H9 (cell line): Measurements from ENCODE around the gene KREMEN2. TPM values are rescaled to one million over a fixed set of nuclear protein-coding genes. Genes with fewer than 3 reads are reported as not detected.

Experiments used
- DNase-seq: peaks from one replicate; pipeline ENCODE4 v3.0.0-alpha.2; 2017
- H2AFZ ChIP-seq: one replicate; pipeline ENCODE4 v1.6.1; 2013; ENCODE audit warnings: mild to moderate bottlenecking, low read length, control low read depth, moderate library complexity
- H2AK5ac ChIP-seq: 2 replicates; pipeline ENCODE4 v1.6.1; 2013; ENCODE audit warnings: low read length, control low read depth, mixed read lengths; ENCODE audit not compliant: insufficient read length
- H2BK120ac ChIP-seq: one replicate; pipeline ENCODE4 v1.6.1; 2013; ENCODE audit warnings: low read depth, mild to moderate bottlenecking, low read length, control low read depth, inconsistent platforms; ENCODE audit not compliant: poor library complexity, severe bottlenecking
- H2BK12ac ChIP-seq: 2 replicates; pipeline ENCODE4 v1.6.1; 2013; ENCODE audit warnings: low read length, control low read depth, mixed read lengths, low read depth; ENCODE audit not compliant: insufficient read length
- H2BK15ac ChIP-seq: 2 replicates; pipeline ENCODE4 v1.6.1; 2013; ENCODE audit warnings: low read depth, low read length, control low read depth
- H2BK20ac ChIP-seq: one replicate; pipeline ENCODE4 v1.6.1; 2013; ENCODE audit warnings: low read depth, mild to moderate bottlenecking, low read length, control low read depth, inconsistent platforms; ENCODE audit not compliant: poor library complexity, severe bottlenecking
- H2BK5ac ChIP-seq: 2 replicates; pipeline ENCODE4 v1.6.1; 2013; ENCODE audit warnings: low read length, control low read depth, mixed read lengths; ENCODE audit not compliant: insufficient read length
- H3K14ac ChIP-seq: 2 replicates; pipeline ENCODE4 v1.6.1; 2013; ENCODE audit warnings: low read length, control low read depth; ENCODE audit not compliant: insufficient read depth
- H3K18ac ChIP-seq: 2 replicates; pipeline ENCODE4 v1.6.1; 2013; ENCODE audit warnings: low read depth, mild to moderate bottlenecking, mixed read lengths, low read length, control low read depth; ENCODE audit not compliant: insufficient read length
- H3K23ac ChIP-seq: 2 replicates; pipeline ENCODE4 v1.6.1; 2013; ENCODE audit warnings: low read length, control low read depth, mixed read lengths, low read depth; ENCODE audit not compliant: insufficient read length
- H3K23me2 ChIP-seq: 2 replicates; pipeline ENCODE4 v1.6.1; 2013; ENCODE audit warnings: low read depth, mild to moderate bottlenecking, mixed read lengths, low read length, control low read depth; ENCODE audit not compliant: insufficient read length, poor library complexity, severe bottlenecking
- H3K27ac ChIP-seq: 2 replicates; pipeline ENCODE4 v1.5.1; 2013; ENCODE audit warnings: low read length, control low read depth, mixed read lengths, low read depth; ENCODE audit not compliant: insufficient read length
- H3K27me3 ChIP-seq: 2 replicates; pipeline ENCODE4 v1.6.1; 2013; ENCODE audit warnings: low read length, control low read depth, inconsistent platforms; ENCODE audit not compliant: insufficient read depth
- H3K4ac ChIP-seq: 2 replicates; pipeline ENCODE4 v1.6.1; 2013; ENCODE audit warnings: low read depth, mild to moderate bottlenecking, control low read depth, inconsistent platforms, low read length, moderate library complexity
- H3K4me1 ChIP-seq: 2 replicates; pipeline ENCODE4 v1.6.1; 2013; ENCODE audit warnings: low read length, control low read depth, inconsistent platforms; ENCODE audit not compliant: insufficient read depth
- H3K4me2 ChIP-seq: 2 replicates; pipeline ENCODE4 v1.6.1; 2013; ENCODE audit warnings: low read length, control low read depth, mixed read lengths; ENCODE audit not compliant: insufficient read length, insufficient read depth
- H3K56ac ChIP-seq: 2 replicates; pipeline ENCODE4 v1.6.1; 2013; ENCODE audit warnings: low read depth, mild to moderate bottlenecking, mixed read lengths, low read length, control low read depth; ENCODE audit not compliant: insufficient read length
- H3K79me1 ChIP-seq: 2 replicates; pipeline ENCODE4 v1.6.1; 2013; ENCODE audit warnings: low read depth, mild to moderate bottlenecking, moderate library complexity, low read length, control low read depth, inconsistent platforms; ENCODE audit not compliant: insufficient read depth, poor library complexity, severe bottlenecking
- H3K79me2 ChIP-seq: 2 replicates; pipeline ENCODE4 v1.6.1; 2013; ENCODE audit warnings: low read length, control low read depth, inconsistent platforms; ENCODE audit not compliant: insufficient read depth
- H3K9ac ChIP-seq: 2 replicates; pipeline ENCODE4 v1.6.1; 2013; ENCODE audit warnings: low read length, control low read depth, mixed read lengths; ENCODE audit not compliant: insufficient read length; ENCODE audit errors: extremely low read depth
- H3K9me3 ChIP-seq: one replicate; pipeline ENCODE4 v1.6.1; 2013; ENCODE audit warnings: low read depth, low read length, inconsistent platforms; ENCODE audit not compliant: control insufficient read depth
- H3T11ph ChIP-seq: one replicate; pipeline ENCODE4 v1.6.1; 2013; ENCODE audit warnings: mild to moderate bottlenecking, low read length, control low read depth, inconsistent platforms
- H4K20me1 ChIP-seq: one replicate; pipeline ENCODE4 v1.6.1; 2013; ENCODE audit not compliant: control insufficient read depth, insufficient read length, insufficient read depth
- H4K5ac ChIP-seq: 2 replicates; pipeline ENCODE4 v1.6.1; 2013; ENCODE audit warnings: low read depth, mild to moderate bottlenecking, mixed read lengths, low read length, control low read depth; ENCODE audit not compliant: insufficient read length
- H4K8ac ChIP-seq: replicated peaks from 2 replicates; pipeline ENCODE4 v1.6.1; 2013; ENCODE audit warnings: low read length, control low read depth, mixed read lengths, low read depth; ENCODE audit not compliant: insufficient read length
- H4K91ac ChIP-seq: 2 replicates; pipeline ENCODE4 v1.6.1; 2013; ENCODE audit warnings: low read depth, mild to moderate bottlenecking, moderate library complexity, mixed read lengths, low read length, control low read depth; ENCODE audit not compliant: insufficient read length
- H3K27ac Mint-ChIP-seq, 3 experiments: 2 replicates in 2 of 3; 3 replicates in 1 of 3; pipeline ENCODE4 v1.8.0; 2020 to 2021; ENCODE audit warnings: mixed read lengths in 3 of 3, mild to moderate bottlenecking in 1 of 3, moderate library complexity in 1 of 3
- H3K27me3 Mint-ChIP-seq: 2 replicates; pipeline ENCODE4 v1.8.0; 2021; ENCODE audit warnings: low read depth, mild to moderate bottlenecking, moderate library complexity, mixed read lengths
- H3K36me3 Mint-ChIP-seq, 3 experiments: 2 replicates in 2 of 3; 3 replicates in 1 of 3; pipeline ENCODE4 v1.8.0; 2020 to 2021; ENCODE audit warnings: low read depth in 3 of 3, mixed read lengths in 3 of 3; ENCODE audit not compliant: insufficient read depth in 1 of 3
- H3K4me1 Mint-ChIP-seq, 2 experiments: 2 replicates each; pipeline ENCODE4 v1.8.0; 2020; ENCODE audit warnings: mixed read lengths in 2 of 2
- H3K4me3 Mint-ChIP-seq, 2 experiments: 2 replicates in 1 of 2; 3 replicates in 1 of 2; pipeline ENCODE4 v1.8.0; 2020 to 2021; ENCODE audit warnings: mild to moderate bottlenecking in 2 of 2, mixed read lengths in 2 of 2, moderate library complexity in 1 of 2
- H3K9me3 Mint-ChIP-seq, 2 experiments: 2 replicates in 1 of 2; 3 replicates in 1 of 2; pipeline ENCODE4 v1.8.0; 2020; ENCODE audit warnings: mild to moderate bottlenecking in 2 of 2, mixed read lengths in 2 of 2, moderate library complexity in 1 of 2
- CTCF ChIP-seq: fragments of 200-600 bp; sonication (generic); conservative IDR thresholded peaks from 3 replicates; pipeline ENCODE4 v1.8.0; 2021; ENCODE audit warnings: antibody characterized with exemption, mild to moderate bottlenecking
- WGBS: extraction: QIAGEN DNeasy Blood & Tissue Kit; methylation state at CpG from one replicate; pipeline ENCODE4 v1.1.7; 2013; ENCODE audit warnings: missing lambda C conversion rate, low lambda C conversion rate, mixed read lengths; ENCODE audit not compliant: insufficient read length; ENCODE audit errors: extremely low coverage; 5-methylcytosine and 5-hydroxymethylcytosine counted together
- total RNA-seq: library from RNA; stranded (reverse); gene quantifications from 2 replicates; pipeline ENCODE4 v1.2.1, GENCODE V29; 2021

The KREMEN2 gene
- total RNA-seq, 1 experiment from 2014 or later: 12.8 TPM

GRCh38 chr16:2952679-2953078 is 11.4 kb upstream of the KREMEN2 start:
- H3K79me2 ChIP-seq: no peaks in the 10 kb centered on the region
- Mint-ChIP-seq H3K27me3 (peaks cover 2% of the 10 kb centered on the region; the same call in 1 of the 2 replicates), H3K4me1 (peaks cover 14 to 22% of the 10 kb centered on the region in 2 experiments), H3K27ac (peak overlapping the region in 2 of 3 experiments; percentile 49 to 65; a peak in 2 of 7 replicates), H3K36me3 (peaks cover 0 to 2% (median 0%) of the 10 kb centered on the region in 3 experiments; a peak in 1 of 7 replicates), H3K4me3 (no peak overlapping the region), H3K9me3 (no peaks in the 10 kb centered on the region; a peak in 1 of 5 replicates)
- H3K27me3 ChIP-seq: no peaks in the 10 kb centered on the region
- no peak overlapping the region for H3K27ac ChIP-seq
- H2BK12ac ChIP-seq: no peak overlapping the region
- no peak overlapping the region for H2BK15ac ChIP-seq
- no peak overlapping the region for H3K4ac ChIP-seq
- H4K8ac ChIP-seq: no peak overlapping the region
- H3K14ac ChIP-seq: no peak overlapping the region; the same call in 1 of the 2 replicates
- H2AK5ac ChIP-seq: no peak overlapping the region
- H3K56ac ChIP-seq: no peak overlapping the region
- H3K4me2 ChIP-seq: no peak overlapping the region
- H3K79me1 ChIP-seq: no peaks in the 10 kb centered on the region
- H3K9ac ChIP-seq: no peak overlapping the region
- no peak overlapping the region for H4K91ac ChIP-seq
- no CpG with 5 or more reads among the region's 11 CpGs for WGBS
- no peak overlapping the region for H4K5ac ChIP-seq
- no peak overlapping the region for H2BK20ac ChIP-seq
- H3K23me2 ChIP-seq: no peaks in the 10 kb centered on the region
- H2AFZ ChIP-seq: no peak overlapping the region
- no peak for DNase-seq
- peaks cover 3% of the 10 kb centered on the region; the same call in 1 of the 2 replicates for H3K4me1 ChIP-seq
- no peak for TF ChIP-seq CTCF
- H4K20me1 ChIP-seq: no peaks in the 10 kb centered on the region
- no peak overlapping the region for H2BK5ac ChIP-seq
- no peaks in the 10 kb centered on the region for H3K9me3 ChIP-seq
- H3K23ac ChIP-seq: no peak overlapping the region
- H3T11ph ChIP-seq: no peak overlapping the region
- H2BK120ac ChIP-seq: no peak overlapping the region
- no peak overlapping the region for H3K18ac ChIP-seq
